ENCODE results near the gene EGFR.

EGFR gene

GRCh38 chr7:55158541-55159382 lies 139.9 kb downstream of the EGFR start:
- no peaks in the 10 kb centered on the region for H3K27me3 ChIP-seq
- no peak overlapping the region for H3K27ac ChIP-seq
- TF ChIP-seq CTCF (IDR thresholded peaks at IDR 0.05): no peak
- H3K9me3 ChIP-seq: no peaks in the 10 kb centered on the region
- H3K4me3 ChIP-seq: no peak overlapping the region
- intact Hi-C loops (cut with DNase I; ENCODE audit: low total_unique reads): no loop called here
- no peak for DNase-seq
- peaks cover 66 to 96% (median 71%) of the 10 kb centered on the region in 3 donors for H3K36me3 ChIP-seq
- no peaks in the 10 kb centered on the region for H3K4me1 ChIP-seq

- no peaks in the 10 kb centered on the region for H3K9me3 ChIP-seq
- H3K27ac ChIP-seq: no peak overlapping the region
- H3K4me3 ChIP-seq: no peak overlapping the region
- DNase-seq: no peak
- no peaks in the 10 kb centered on the region for H3K27me3 ChIP-seq
- no peaks in the 10 kb centered on the region for H3K4me1 ChIP-seq
- TF ChIP-seq CTCF (IDR thresholded peaks at IDR 0.05): no peak
- H3K36me3 ChIP-seq: peaks cover 74 to 95% (median 76%) of the 10 kb centered on the region in 3 donors
- intact Hi-C loops (cut with DNase I; ENCODE audit: low total_unique reads): no loop called here
Measured at GRCh38 chr7:55160539-55160938, 141.7 kb downstream of the EGFR start.

DNA sequence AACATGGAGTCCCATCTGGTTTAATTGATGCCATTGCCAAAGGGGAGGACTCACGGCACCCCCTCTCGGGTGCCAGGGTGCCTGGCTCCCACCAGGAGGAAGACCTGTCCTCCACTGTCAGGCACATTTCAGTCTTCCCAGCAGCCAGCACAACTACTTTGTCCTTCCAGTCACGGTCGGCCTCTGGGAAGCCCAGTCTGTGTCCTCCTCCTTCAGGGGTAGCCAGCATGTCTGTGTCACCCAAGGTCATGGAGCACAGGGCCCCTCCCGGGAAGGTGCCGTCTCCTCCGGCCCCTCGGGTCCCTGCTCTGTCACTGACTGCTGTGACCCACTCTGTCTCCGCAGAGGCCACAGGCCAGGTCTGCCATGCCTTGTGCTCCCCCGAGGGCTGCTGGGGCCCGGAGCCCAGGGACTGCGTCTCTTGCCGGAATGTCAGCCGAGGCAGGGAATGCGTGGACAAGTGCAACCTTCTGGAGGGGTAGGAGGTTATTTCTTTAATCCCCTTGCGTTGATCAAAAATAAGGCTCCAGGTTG lies 142.4 kb downstream of the EGFR start:
- Histone ChIP-seq H3K27me3 (no peaks in the 10 kb centered on the region), H3K27ac (no peak overlapping the region), H3K36me3 (peaks cover 74 to 95% (median 76%) of the 10 kb centered on the region in 3 donors), H3K4me1 (no peaks in the 10 kb centered on the region), H3K4me3 (no peak overlapping the region), H3K9me3 (no peaks in the 10 kb centered on the region)
- TF ChIP-seq CTCF (IDR thresholded peaks at IDR 0.05): no peak
- intact Hi-C loops (cut with DNase I; ENCODE audit: low total_unique reads): no loop called here
- DNase-seq: no peak

- Histone ChIP-seq H3K27ac (no peak overlapping the region), H3K9me3 (no peaks in the 10 kb centered on the region), H3K4me1 (no peaks in the 10 kb centered on the region), H3K27me3 (no peaks in the 10 kb centered on the region), H3K4me3 (no peak overlapping the region), H3K36me3 (peaks cover 65 to 85% (median 70%) of the 10 kb centered on the region in 3 donors)
- DNase-seq: no peak
- TF ChIP-seq CTCF (IDR thresholded peaks at IDR 0.05): no peak
- intact Hi-C loops (cut with DNase I; ENCODE audit: low total_unique reads): no loop called here
Measured at GRCh38 chr7:55162476-55162875, 143.7 kb downstream of the EGFR start.

- DNase-seq: no peak
- no peak for TF ChIP-seq CTCF (IDR thresholded peaks at IDR 0.05)
- Histone ChIP-seq H3K27ac (no peak overlapping the region), H3K9me3 (no peaks in the 10 kb centered on the region), H3K27me3 (no peaks in the 10 kb centered on the region), H3K4me1 (no peaks in the 10 kb centered on the region), H3K4me3 (no peak overlapping the region), H3K36me3 (peaks cover 53 to 74% (median 57%) of the 10 kb centered on the region in 3 donors)
- intact Hi-C loops (cut with DNase I; ENCODE audit: low total_unique reads): no loop called here
Measured at GRCh38 chr7:55163733-55164132, 144.9 kb downstream of the EGFR start.

Data from tibial artery (tissue), 4 donors.